Measurements from ENCODE around the gene ATL1. TPM values are rescaled to one million over a fixed set of nuclear protein-coding genes. Genes with fewer than 3 reads are reported as not detected.
"Not testable (repeated sequence)": the region's sequence is repeated elsewhere in the genome, so short reads cannot be mapped to it uniquely, and the experiment has no call there.

Gene ATL1
- total and polyA plus RNA-seq, 7 experiments from 2014 or later: 1.4 to 4.2 (median 3.8) TPM

- Mint-ChIP-seq H3K36me3 (peaks cover 0 to 2% (median 0%) of the 10 kb centered on the region in 5 donors), H3K4me3 (no peak overlapping the region), H3K9me3 (no peaks in the 10 kb centered on the region), H3K27me3 (no peaks in the 10 kb centered on the region), H3K4me1 (no peaks in the 10 kb centered on the region), H3K27ac (no peak overlapping the region)
- no peak overlapping the region for H3K27ac ChIP-seq (ENCODE audit: low read depth, low read length)
- CTCF ChIA-PET: no interaction called here
- ATAC-seq (no peak), DNase-seq (no peak)
- intact Hi-C loops (cut with micrococcal nuclease): no loop called here
- no peaks in the 10 kb centered on the region for H3K4me1 ChIP-seq (ENCODE audit: control insufficient read depth in 2 of 2, insufficient read depth in 2 of 2, low read length in 2 of 2)
- H3K36me3 ChIP-seq (ENCODE audit: control insufficient read depth in 2 of 3, insufficient read depth in 3 of 3, low read length in 3 of 3): no peaks in the 10 kb centered on the region
- POLR2A ChIA-PET: no interaction called here
- no peaks in the 10 kb centered on the region for H3K27me3 ChIP-seq (ENCODE audit: control insufficient read depth in 2 of 2, insufficient read depth in 2 of 2, low read length in 2 of 2)
- H3K4me3 ChIP-seq (ENCODE audit: low read length): no peak overlapping the region
- H3K9me3 ChIP-seq (ENCODE audit: control insufficient read depth in 2 of 3, low read length in 3 of 3): no peaks in the 10 kb centered on the region
Observed at GRCh38 chr14:50622978-50623377, 63.0 kb downstream of the ATL1 start.

GRCh38 chr14:50624447-50624846 is 64.5 kb downstream of the ATL1 start:
- H3K27me3 ChIP-seq (ENCODE audit: control insufficient read depth in 2 of 2, insufficient read depth in 2 of 2, low read length in 2 of 2): no peaks in the 10 kb centered on the region
- ChIA-PET CTCF (no interaction called here), POLR2A (no interaction called here)
- Mint-ChIP-seq H3K9me3 (no peaks in the 10 kb centered on the region), H3K4me1 (no peaks in the 10 kb centered on the region), H3K36me3 (peaks cover 0 to 4% (median 0%) of the 10 kb centered on the region in 5 donors), H3K27ac (no peak overlapping the region), H3K4me3 (no peak overlapping the region), H3K27me3 (no peaks in the 10 kb centered on the region)
- ATAC-seq (no peak), DNase-seq (no peak)
- H3K9me3 ChIP-seq (ENCODE audit: control insufficient read depth in 2 of 3, low read length in 3 of 3): no peaks in the 10 kb centered on the region
- no peaks in the 10 kb centered on the region for H3K4me1 ChIP-seq (ENCODE audit: control insufficient read depth in 2 of 2, insufficient read depth in 2 of 2, low read length in 2 of 2)
- H3K36me3 ChIP-seq (ENCODE audit: control insufficient read depth in 2 of 3, insufficient read depth in 3 of 3, low read length in 3 of 3): no peaks in the 10 kb centered on the region
- intact Hi-C loops (cut with micrococcal nuclease): no loop called here
- no peak overlapping the region for H3K4me3 ChIP-seq (ENCODE audit: low read length)
- no peak overlapping the region for H3K27ac ChIP-seq (ENCODE audit: low read depth, low read length)

- H3K36me3 Mint-ChIP-seq; H3K27me3 Mint-ChIP-seq; H3K4me1 ChIP-seq (ENCODE audit: control insufficient read depth in 2 of 2, insufficient read depth in 2 of 2, low read length in 2 of 2); H3K4me3 ChIP-seq (ENCODE audit: low read length); H3K9me3 ChIP-seq (ENCODE audit: control insufficient read depth in 2 of 3, low read length in 3 of 3); H3K27ac Mint-ChIP-seq; H3K27ac ChIP-seq (ENCODE audit: low read depth, low read length); intact Hi-C loops (cut with micrococcal nuclease); DNase-seq; H3K36me3 ChIP-seq (ENCODE audit: control insufficient read depth in 2 of 3, insufficient read depth in 3 of 3, low read length in 3 of 3); H3K4me1 Mint-ChIP-seq; H3K4me3 Mint-ChIP-seq; ATAC-seq; H3K9me3 Mint-ChIP-seq; H3K27me3 ChIP-seq (ENCODE audit: control insufficient read depth in 2 of 2, insufficient read depth in 2 of 2, low read length in 2 of 2); CTCF ChIA-PET: not testable (repeated sequence)
- POLR2A ChIA-PET: interaction anchor here (0.6 to 0.7 kb wide), 2 partner anchors 198 to 1200 kb away, joined by 3 read pairs; no protein-coding TSS in a partner anchor
Observed at GRCh38 chr14:50624947-50625346, 65.0 kb downstream of the ATL1 start.

- POLR2A ChIA-PET: no interaction called here
- Mint-ChIP-seq H3K27ac (no peak overlapping the region), H3K27me3 (no peaks in the 10 kb centered on the region), H3K4me1 (no peaks in the 10 kb centered on the region), H3K9me3 (no peaks in the 10 kb centered on the region), H3K36me3 (peaks cover 0 to 20% (median 5%) of the 10 kb centered on the region in 5 donors), H3K4me3 (no peak overlapping the region)
- CTCF ChIA-PET: no interaction called here
- intact Hi-C loops (cut with micrococcal nuclease): no loop called here
- no peaks in the 10 kb centered on the region for H3K4me1 ChIP-seq (ENCODE audit: control insufficient read depth in 2 of 2, insufficient read depth in 2 of 2, low read length in 2 of 2)
- H3K27ac ChIP-seq (ENCODE audit: low read depth, low read length): no peak overlapping the region
- H3K4me3 ChIP-seq (ENCODE audit: low read length): no peak overlapping the region
- no peaks in the 10 kb centered on the region for H3K27me3 ChIP-seq (ENCODE audit: control insufficient read depth in 2 of 2, insufficient read depth in 2 of 2, low read length in 2 of 2)
- H3K36me3 ChIP-seq (ENCODE audit: control insufficient read depth in 2 of 3, insufficient read depth in 3 of 3, low read length in 3 of 3): no peaks in the 10 kb centered on the region
- no peak for ATAC-seq
- DNase-seq: no peak
- no peaks in the 10 kb centered on the region for H3K9me3 ChIP-seq (ENCODE audit: control insufficient read depth in 2 of 3, low read length in 3 of 3)
Observed at GRCh38 chr14:50631408-50631821, 71.5 kb downstream of the ATL1 start.

GRCh38 chr14:50633954-50634353 is 74.0 kb downstream of the ATL1 start:
- Mint-ChIP-seq H3K27me3 (no peaks in the 10 kb centered on the region), H3K4me1 (no peaks in the 10 kb centered on the region), H3K9me3 (no peaks in the 10 kb centered on the region), H3K4me3 (no peak overlapping the region), H3K27ac (no peak overlapping the region), H3K36me3 (peaks cover 0 to 28% (median 12%) of the 10 kb centered on the region in 5 donors)
- intact Hi-C loops (cut with micrococcal nuclease): no loop called here
- no peaks in the 10 kb centered on the region for H3K9me3 ChIP-seq (ENCODE audit: control insufficient read depth in 2 of 3, low read length in 3 of 3)
- no peak for ATAC-seq
- H3K27ac ChIP-seq (ENCODE audit: low read depth, low read length): no peak overlapping the region
- H3K27me3 ChIP-seq (ENCODE audit: control insufficient read depth in 2 of 2, insufficient read depth in 2 of 2, low read length in 2 of 2): no peaks in the 10 kb centered on the region
- H3K36me3 ChIP-seq (ENCODE audit: control insufficient read depth in 2 of 3, insufficient read depth in 3 of 3, low read length in 3 of 3): no peaks in the 10 kb centered on the region
- ChIA-PET POLR2A (interaction anchor here (0.7 kb wide), 1 partner anchor 641 kb away, joined by 3 read pairs; no protein-coding TSS in a partner anchor), CTCF (no interaction called here)
- DNase-seq: no peak
- no peak overlapping the region for H3K4me3 ChIP-seq (ENCODE audit: low read length)
- no peaks in the 10 kb centered on the region for H3K4me1 ChIP-seq (ENCODE audit: control insufficient read depth in 2 of 2, insufficient read depth in 2 of 2, low read length in 2 of 2)

- ChIA-PET CTCF (no interaction called here), POLR2A (no interaction called here)
- no peak overlapping the region for H3K4me3 ChIP-seq (ENCODE audit: low read length)
- Mint-ChIP-seq H3K36me3 (peaks cover 0 to 37% (median 21%) of the 10 kb centered on the region in 5 donors), H3K27me3 (no peaks in the 10 kb centered on the region), H3K9me3 (no peaks in the 10 kb centered on the region), H3K27ac (no peak overlapping the region), H3K4me3 (no peak overlapping the region), H3K4me1 (no peaks in the 10 kb centered on the region)
- intact Hi-C loops (cut with micrococcal nuclease): no loop called here
- ATAC-seq (no peak), DNase-seq (no peak)
- no peaks in the 10 kb centered on the region for H3K9me3 ChIP-seq (ENCODE audit: control insufficient read depth in 2 of 3, low read length in 3 of 3)
- H3K27ac ChIP-seq (ENCODE audit: low read depth, low read length): no peak overlapping the region
- no peaks in the 10 kb centered on the region for H3K4me1 ChIP-seq (ENCODE audit: control insufficient read depth in 2 of 2, insufficient read depth in 2 of 2, low read length in 2 of 2)
- no peaks in the 10 kb centered on the region for H3K27me3 ChIP-seq (ENCODE audit: control insufficient read depth in 2 of 2, insufficient read depth in 2 of 2, low read length in 2 of 2)
- no peaks in the 10 kb centered on the region for H3K36me3 ChIP-seq (ENCODE audit: control insufficient read depth in 2 of 3, insufficient read depth in 3 of 3, low read length in 3 of 3)
Observed at GRCh38 chr14:50635141-50635540, 75.2 kb downstream of the ATL1 start.

GRCh38 chr14:50647282-50647681 is 87.3 kb downstream of the ATL1 start:
- H3K4me1 Mint-ChIP-seq: no peaks in the 10 kb centered on the region
- DNase-seq (no peak), ATAC-seq (no peak)
- H3K36me3 Mint-ChIP-seq: peaks cover 0 to 23% (median 10%) of the 10 kb centered on the region in 5 donors
- Histone ChIP-seq H3K36me3 (ENCODE audit: control insufficient read depth in 2 of 3, insufficient read depth in 3 of 3, low read length in 3 of 3) (no peaks in the 10 kb centered on the region), H3K4me1 (ENCODE audit: control insufficient read depth in 2 of 2, insufficient read depth in 2 of 2, low read length in 2 of 2) (no peaks in the 10 kb centered on the region), H3K4me3 (ENCODE audit: low read length) (no peak overlapping the region), H3K27ac (ENCODE audit: low read depth, low read length) (no peak overlapping the region), H3K27me3 (ENCODE audit: control insufficient read depth in 2 of 2, insufficient read depth in 2 of 2, low read length in 2 of 2) (no peaks in the 10 kb centered on the region), H3K9me3 (ENCODE audit: control insufficient read depth in 2 of 3, low read length in 3 of 3) (no peaks in the 10 kb centered on the region)
- no peak overlapping the region for H3K4me3 Mint-ChIP-seq
- POLR2A ChIA-PET: no interaction called here
- intact Hi-C loops (cut with micrococcal nuclease): no loop called here
- H3K27me3 Mint-ChIP-seq: no peaks in the 10 kb centered on the region
- no peaks in the 10 kb centered on the region for H3K9me3 Mint-ChIP-seq
- H3K27ac Mint-ChIP-seq: peak overlapping the region in 1 of 9 donors; percentile 36
- CTCF ChIA-PET: no interaction called here

Measured in naive thymus-derived CD4-positive, alpha-beta T cell (primary cell).